Stimulated activated CD8-positive, alpha-beta memory T cell treated with anti-CD3 and anti-CD28 coated beads, Interleukin-15, amount 100 ng/mL, for 1 hour (primary cell): ENCODE measurements around the gene ZNF684.
"Not testable (repeated sequence)": the region's sequence is repeated elsewhere in the genome, so short reads cannot be mapped to it uniquely, and the experiment has no call there.

Experiments used
- DNase-seq: peaks from one replicate; pipeline ENCODE4 v3.0.0-alpha.2; 2020; ENCODE audit warnings: low read depth

ZNF684 gene

DNA sequence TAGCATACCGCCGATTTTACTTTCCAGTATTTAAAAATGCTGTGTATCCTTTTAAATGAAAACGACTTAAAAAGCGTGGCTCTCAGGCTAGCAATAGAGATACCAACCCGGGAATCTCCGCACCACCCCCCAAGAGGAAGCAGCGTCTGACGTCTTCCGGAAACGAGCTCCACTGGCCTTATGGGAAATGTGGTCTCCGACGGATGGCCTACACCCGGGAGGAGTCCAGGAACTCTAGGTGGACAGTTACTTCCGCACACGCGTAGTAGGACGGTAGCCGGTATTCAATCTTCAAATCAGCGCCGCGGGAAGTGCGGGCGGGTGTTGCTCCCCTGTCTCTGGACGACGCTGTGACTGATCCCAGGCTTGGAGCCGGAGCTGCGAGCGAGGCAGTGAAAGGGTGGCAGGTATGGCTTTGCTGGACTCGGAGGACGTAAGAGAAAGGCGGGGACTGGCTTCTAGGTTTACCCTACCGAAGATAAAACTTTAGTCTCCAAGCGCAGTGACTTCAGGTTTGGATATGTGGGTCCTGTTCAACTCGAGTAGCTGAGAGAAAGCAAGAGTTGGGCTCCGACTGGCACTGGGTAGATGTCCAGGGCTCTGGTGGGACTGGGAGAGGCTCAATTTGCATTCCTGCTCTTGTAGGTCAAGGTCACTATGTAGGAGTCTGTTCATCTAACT lies at the start of gene ZNF684:
Gene ZNF684 (plus strand): TSS at position 257 of the 681 bp plus-strand sequence. CDS start 1,530 bp downstream, outside the sequence.
- DNase-seq, result peak; percentile 74

DNA sequence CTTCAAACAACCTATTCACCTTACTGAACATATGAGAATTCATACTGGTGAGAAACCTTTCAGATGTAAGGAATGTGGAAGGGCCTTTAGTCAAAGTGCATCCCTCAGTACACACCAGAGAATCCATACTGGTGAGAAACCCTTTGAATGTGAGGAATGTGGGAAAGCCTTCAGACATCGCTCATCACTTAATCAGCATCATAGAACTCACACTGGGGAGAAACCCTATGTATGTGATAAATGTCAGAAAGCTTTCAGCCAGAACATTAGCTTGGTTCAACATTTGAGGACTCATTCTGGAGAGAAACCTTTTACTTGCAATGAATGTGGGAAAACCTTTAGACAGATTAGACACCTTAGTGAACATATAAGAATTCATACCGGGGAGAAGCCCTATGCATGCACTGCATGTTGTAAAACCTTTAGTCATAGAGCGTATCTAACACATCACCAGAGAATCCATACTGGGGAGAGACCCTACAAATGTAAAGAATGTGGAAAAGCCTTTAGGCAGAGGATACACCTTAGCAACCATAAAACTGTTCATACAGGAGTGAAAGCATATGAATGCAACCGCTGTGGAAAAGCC lies 36.0 kb upstream of the ZNF684 start:
- no peak for DNase-seq

DNA sequence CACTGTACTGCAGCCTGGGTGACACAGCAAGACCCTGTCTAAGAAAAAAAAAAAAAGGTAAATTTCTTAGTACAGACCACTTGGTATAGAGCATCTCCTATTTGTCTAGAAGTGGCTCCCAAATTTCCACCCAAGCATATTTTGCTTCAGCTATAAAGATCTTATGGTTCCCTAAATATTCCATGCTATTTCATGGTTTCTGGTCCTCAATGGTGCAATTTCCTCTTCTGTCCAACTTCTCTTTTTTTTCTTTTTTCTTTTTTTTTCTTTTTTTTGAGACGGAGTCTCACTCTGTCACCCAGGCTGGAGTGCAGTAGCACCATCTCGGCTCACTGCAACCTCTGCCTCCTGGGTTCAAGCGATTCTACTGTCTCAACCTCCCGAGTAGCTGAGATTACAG lies 28.8 kb upstream of the ZNF684 start:
- DNase-seq, result not testable (repeated sequence)

DNA sequence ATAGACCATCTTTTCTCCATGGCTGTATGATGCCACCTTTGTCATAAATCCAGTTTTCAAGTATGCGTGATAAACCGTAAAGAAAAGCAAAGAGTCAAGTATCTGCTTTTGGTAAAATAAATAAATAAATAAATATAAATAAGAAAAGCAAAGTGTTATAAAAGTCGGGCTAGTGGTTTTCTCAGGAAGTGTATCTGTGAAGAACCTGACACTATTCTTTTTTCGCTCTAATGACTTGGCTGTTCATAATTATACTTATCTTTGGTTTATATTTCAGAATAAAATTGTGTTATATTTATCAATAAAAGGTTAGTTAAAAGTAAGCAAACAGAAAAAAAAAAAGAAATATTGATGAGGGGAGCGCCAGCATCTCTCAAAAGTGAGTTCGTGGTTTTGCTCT lies 23.5 kb upstream of the ZNF684 start:
- no peak for DNase-seq

DNA sequence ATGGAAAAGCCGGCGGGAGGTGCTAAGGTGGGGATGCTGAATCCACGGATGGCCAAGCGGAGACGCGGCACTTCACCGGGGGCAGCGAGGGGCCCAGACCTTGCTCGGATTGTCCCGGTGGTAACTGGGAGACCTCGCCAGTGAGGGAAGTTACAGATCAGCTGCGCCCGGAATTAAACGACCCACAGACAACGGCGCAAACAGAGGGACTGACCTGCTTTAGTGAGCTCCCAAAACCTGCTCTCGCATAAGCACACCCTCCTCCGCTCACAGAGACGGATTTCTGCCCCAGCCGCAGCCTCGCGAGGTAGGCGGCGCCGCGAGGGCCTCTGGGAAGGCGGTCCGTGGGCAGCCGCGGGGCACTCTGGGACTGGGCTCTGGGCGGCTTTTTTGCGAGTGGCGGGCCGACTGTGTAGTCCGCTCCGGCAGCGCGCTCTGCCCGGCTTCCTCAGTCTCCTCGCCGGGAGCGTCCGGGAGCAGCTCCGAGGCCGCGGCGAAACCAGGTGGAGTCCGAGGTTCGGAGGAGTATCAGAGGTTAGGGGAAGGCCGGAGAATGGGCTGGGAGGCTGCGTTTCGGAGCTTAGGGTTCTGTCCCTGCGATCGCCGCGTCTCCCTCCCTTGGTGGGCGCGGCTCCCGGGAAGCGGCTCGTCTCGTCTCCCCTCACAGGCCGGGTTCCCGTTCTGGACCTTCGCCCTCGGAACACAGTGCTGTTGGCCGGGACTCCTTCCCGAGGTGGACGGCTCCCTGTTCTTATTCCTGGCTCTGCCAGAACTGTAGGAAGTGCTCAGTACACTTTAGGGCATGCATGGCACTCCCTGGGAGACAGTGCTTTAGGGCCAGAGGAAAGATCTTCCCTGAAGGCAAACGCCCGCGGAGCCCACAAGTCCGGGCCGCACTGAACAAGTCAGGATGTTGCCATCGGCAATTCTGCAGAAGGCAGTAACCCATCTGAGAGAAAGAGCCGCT lies 22.8 kb upstream of the ZNF684 start, which contains the start of gene EXO5:
Gene EXO5 (plus strand): TSS at position 393 of the 967 bp plus-strand sequence. CDS start 5,778 bp downstream, outside the sequence.
- peak; percentile 72 for DNase-seq

DNA sequence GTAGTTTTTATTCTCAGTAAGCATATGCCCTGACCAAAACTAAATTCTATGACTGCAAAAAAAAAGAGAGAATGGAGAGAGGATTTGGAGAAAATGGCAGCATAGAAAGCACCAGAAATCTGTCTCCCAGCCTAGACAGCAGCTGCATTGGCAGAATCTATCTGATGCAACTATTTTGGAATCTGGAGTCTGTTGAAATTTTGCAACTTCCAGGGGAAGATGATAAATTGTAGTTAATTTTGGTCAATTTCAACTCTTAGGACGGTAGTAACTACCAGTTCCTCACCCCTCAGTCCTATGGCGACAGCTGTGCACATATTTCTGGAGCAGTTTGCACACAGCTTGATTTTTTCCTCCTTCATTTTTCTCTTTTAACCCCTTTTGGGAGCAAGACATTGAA lies 11.9 kb upstream of the ZNF684 start:
- DNase-seq, result no peak

DNA sequence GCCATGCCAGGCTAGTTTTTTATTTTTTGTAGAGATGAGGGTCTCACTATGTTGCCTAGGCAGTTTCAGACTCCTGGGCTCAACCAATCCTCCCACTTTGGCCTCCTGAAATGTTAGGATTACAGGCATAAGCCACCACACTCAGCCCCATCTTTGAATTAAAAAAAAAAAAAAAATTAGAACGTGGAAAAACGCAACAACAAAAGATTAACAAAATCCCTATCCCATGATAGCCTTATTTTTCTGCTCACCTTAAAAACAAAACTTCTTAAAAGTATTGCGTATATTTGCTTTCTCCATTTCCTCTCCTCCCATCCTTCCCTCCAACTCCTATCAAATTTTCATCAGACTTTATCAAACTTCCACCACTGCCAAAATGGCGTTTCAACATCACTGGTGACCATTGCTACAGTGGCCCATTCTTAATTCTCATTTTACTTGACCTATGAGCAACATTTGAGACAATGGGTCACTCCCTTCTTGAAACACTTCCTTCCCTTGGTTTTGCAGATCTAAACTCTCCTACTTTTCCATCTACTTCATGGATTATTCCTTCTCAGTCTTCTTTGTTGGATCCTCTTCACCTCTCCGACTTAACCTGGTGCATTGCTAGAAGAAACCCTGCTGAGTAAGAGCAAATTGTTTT lies 579 bp upstream of the ZNF684 start:
- no peak for DNase-seq

DNA sequence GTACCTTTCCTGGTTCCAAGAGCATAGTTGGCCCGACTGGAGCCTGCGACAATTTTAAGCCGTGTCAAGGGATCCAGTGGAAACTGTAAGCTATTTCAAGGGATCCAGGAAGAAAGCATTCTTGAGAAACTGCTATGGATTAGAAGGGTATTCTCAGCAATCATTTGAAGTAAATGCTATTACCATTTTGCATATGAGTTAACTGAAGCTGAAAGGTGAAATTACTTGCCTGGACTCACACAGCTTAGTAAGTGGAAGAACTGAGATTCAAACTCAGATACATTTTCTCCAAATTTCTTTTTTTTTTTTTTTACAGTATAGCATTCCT lies 589 bp downstream of the ZNF684 start:
- DNase-seq, result no peak

DNA sequence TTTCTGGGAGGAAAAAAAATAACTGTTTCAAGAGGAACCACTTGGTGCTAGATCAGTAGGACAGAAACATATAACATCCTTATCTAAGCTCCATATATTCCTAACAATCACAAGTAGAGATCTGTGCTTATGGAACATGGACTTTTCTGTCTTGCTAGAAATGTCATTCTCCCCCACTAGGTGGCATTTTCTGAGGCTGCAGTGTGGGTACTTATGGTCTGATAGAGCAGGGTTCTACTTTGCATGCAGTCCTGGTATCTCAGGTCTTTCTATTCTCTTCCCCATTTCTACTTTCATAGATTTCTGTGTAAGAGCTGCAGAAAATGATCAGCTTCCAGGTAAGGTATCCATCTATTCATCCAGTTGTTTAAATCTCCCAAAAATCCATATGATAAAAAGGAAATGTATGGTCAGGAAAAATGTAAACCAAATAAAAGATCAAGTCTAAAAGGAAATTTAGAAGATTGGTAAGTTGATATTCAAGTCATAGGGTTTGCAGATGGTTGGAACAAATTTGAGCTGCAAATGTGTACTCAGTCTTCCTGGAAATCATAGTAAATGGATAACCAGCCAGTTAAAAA lies 1.5 kb downstream of the ZNF684 start:
- DNase-seq, result no peak

DNA sequence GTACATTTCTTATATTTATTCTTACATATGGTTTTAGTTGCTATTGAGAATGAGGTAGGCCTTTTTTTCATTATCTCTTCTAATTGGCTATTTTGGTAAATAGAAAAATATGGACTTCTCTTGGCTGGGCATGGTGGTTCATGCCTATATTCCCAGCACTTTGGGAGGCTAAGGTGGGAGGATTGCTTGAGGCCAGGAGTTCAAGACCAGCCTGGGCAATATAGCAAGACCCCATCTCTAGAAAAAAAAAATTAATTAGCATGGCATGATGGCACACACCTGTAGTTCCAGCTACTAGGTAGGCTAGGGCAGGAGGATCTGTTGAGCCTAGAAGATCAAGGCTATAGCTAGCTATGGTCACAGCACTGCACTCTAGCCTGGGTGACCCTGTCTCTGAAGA lies 3.2 kb downstream of the ZNF684 start:
- no peak for DNase-seq

DNA sequence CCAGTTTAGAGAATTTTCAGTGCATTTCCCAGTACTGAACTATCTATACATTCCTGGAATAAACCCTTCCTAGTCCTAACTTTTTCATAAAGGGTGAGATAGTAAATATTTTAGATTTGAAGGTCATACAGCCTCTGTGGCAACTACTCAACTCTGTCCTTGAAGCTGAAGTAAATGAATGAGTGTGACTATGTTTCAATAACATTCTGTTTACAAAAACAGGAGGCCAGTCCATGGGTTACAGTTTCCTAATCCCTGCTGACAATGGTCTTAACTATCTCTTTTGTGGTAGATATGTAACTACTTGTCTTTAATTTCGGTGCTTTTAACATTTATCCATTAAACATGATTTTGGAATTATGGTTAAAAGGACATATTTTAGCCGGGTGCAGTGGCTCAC lies 4.3 kb downstream of the ZNF684 start:
- no peak for DNase-seq

DNA sequence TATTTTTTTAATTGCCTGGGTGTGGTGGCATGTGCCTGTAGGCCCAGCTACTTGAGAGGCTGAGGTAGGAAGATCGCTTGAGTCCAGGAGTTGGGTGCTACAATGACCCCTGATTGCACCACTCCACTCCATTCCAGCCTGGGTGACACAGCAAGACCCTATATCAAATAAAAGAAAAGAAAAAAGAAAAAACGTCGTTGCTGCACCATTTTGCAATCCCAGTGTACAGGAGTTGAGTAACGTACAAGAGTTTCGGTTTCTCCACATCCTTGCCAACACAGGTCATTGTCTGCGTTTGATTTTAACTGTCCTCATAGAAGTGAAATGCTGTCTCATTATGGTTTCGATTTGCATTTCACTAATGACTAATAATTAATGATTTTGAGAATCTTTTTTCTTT lies 7.9 kb downstream of the ZNF684 start:
- no peak for DNase-seq

DNA sequence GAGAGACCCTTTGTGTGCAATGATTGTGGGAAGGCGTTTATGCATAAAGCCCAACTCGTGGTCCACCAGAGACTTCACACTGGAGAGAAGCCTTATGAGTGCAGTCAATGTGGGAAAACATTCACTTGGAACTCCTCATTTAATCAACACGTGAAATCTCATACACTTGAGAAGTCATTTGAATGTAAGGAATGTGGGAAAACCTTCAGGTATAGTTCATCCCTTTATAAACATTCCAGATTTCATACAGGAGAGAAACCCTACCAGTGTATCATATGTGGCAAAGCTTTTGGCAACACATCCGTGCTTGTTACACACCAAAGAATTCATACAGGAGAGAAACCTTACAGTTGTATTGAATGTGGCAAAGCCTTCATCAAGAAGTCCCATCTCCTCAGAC lies 15.5 kb downstream of the ZNF684 start:
- DNase-seq, result no peak

DNA sequence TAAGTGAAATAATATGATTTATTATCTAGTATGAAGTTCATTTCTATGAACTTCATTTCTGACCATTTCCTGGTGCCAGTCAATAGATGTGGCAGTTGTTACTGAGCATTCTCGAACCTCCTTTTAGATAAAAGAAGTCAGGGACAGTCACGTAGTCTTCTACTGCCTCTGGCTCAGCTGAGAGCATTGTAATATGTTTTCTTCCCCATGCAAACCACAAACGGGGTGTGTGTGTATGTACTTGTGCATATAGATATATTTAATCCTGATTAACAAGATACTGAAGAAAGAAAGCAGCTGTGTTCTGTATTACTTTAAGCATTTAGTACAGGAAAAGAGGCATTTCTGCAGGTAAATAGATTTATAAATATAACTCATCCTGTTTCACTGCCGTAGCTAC lies 21.6 kb downstream of the ZNF684 start:
- no peak for DNase-seq

DNA sequence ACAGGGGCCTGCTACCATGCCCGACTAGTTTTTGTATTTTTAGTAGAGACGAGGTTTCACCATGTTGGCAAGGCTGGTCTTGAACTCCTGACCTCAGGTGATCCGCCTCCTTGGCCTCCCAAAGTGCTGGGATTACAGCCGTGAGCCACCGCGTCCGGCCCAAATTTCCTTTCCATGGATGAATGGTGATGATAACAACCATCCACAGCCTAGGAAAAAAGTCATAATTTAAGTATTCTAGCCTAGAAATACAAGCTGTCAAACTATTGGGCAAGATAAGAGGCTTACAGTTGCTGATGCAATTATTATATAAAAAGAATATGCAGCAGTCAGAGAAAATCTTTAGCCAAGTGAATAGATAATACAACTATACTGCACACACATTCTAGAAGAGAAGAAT lies 23.4 kb downstream of the ZNF684 start:
- not testable (repeated sequence) for DNase-seq

DNA sequence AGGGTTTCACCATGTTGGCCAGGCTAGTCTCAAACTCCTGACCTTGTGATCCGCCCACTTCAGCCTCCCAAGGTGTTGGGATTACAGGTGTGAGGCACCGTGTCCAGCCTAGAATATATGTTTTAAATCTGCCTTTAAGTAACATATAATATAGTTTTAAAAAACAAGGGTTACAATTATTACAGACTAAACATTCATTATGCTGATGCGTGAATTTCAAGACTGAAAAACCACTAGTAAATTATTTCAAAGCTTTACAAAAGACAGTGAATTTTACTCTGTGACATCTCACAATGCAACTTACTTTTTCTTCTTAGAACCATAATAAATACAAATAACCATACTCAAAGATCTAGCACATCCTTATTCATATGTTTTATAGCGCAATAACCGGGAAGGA lies 24.7 kb downstream of the ZNF684 start:
- DNase-seq, result no peak

DNA sequence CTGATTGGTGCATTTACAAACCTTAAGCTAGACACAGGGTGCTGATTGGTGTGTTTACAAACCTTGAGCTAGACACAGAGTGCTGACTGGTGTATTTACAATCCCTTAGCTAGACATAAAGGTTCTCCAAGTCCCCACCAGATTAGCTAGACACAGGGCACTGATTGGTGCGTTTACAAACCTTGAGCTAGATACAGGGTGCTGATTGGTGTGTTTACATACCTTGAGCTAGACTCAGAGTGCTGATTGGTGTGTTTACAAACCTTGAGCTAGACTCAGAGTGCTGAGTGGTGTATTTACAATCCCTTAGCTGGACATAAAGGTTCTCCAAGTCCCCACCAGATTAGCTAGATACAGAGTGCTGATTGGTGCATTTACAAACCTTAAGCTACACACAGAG lies 26.8 kb downstream of the ZNF684 start:
- DNase-seq, result not testable (repeated sequence)

DNA sequence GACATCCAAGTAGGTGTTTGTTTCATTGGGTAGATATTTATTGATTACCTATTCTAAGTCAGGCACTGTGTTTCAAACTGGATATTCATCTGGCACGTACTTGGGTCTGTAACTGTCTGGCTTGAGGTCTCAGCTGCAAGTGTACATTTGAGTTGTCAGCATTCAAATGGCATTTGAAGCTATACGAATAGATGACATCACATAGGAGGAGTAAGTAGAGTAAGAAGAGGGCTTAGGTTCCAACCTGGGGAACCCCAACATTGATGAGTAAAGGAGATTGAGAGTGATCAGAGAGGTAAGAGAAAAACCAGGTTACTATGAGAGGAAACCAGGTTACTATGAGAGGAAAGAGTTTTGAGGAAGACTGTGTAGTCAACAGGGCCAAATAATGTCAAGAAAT lies 30.7 kb downstream of the ZNF684 start:
- DNase-seq, result no peak

DNA sequence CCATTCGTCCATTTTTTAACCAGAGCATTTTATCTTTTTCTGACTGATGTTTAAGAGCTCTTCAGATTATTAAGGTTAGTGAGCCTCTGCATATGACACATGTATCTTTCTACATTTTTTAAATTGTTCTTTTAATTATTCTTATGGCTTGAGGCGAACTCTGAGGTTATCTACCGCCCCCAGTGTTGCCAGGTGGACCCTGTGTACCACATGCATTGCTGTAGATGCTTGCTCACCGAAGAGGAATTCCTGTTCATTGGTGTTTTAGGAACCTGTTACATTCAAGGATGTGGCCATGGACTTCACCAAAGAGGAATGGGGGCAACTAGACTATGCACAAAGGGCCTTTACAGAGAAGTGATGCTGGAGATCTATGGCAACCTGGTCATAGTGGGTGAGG lies 31.8 kb downstream of the ZNF684 start:
- DNase-seq, result no peak

DNA sequence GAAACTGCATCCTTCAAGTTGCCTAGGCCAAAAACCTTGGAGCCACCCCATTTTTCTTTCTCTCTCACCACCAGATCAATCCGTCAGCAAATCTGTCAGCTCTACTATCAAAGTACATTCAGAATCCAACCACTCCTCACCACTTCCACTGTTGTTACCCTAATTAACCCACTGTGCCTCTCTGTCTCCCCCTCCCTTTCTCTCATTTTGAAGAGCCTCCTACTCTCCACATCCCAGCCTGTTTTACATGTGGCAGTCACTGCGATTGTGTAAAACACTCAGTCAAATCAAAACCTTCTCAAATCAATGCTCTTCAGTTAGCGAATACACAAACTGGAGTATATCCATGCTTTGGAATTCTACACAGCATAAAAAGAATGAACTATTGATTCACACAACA lies 33.1 kb downstream of the ZNF684 start:
- DNase-seq, result no peak

DNA sequence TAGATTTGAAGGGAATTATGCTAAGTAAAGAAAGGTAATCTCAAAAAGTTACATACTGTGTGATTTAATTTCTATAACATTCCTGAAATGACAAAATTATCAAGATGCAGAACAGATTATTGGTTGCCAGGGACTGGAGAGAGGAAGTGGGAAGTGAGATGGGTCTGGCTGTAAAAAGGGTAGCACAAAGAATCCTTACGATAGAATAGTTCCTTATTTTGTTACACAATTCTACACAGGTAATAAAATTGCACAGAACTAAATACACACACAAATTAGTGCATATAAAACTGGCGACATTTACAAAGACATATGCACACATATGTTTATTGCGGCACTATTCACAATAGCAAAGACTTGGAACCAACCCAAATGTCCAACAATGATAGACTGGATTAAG lies 33.5 kb downstream of the ZNF684 start:
- no peak for DNase-seq

DNA sequence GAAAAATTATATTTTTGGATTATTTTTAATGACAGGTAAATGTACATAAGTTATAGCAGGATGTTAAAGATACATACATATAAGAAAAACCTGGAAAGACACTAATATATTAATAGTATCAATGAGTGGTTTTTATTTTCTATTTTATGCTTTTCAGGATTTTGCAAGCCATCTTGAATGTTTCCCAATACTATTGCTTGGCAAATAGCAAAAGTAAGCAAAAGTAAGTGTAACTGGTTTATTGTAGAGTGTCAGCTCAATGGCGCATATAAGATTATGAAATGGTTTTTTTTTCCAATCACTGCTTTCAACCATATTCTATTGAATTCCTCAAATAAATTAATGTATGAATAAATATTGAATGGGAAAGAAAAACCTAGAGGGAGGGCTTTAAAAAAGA lies 36.4 kb downstream of the ZNF684 start:
- DNase-seq, result no peak
